K562 (cell line): ENCODE data around the gene TMCC2. TPM values are rescaled to one million over a fixed set of nuclear protein-coding genes. Genes with fewer than 3 reads are reported as not detected.
A peak's percentile ranks its signal among the peaks of the same experiment; 100 is the strongest.

Experiments
- CHD1 ChIP-seq: fragments of 200-600 bp; sonication (generic); IDR thresholded peaks from one replicate; pipeline ENCODE4 v1.6.1; 2012; ENCODE audit warnings: mild to moderate bottlenecking, moderate library complexity, low read length, inconsistent platforms
- CHD4 ChIP-seq: fragments of 200-600 bp; sonication (generic); IDR thresholded peaks from 3 replicates; pipeline ENCODE4 v1.6.1; 2012; ENCODE audit warnings: low read depth, mild to moderate bottlenecking, mixed read lengths, low read length, inconsistent platforms; ENCODE audit not compliant: insufficient read depth, insufficient replicate concordance, poor library complexity, severe bottlenecking
- DLX4 ChIP-seq: fragments of 250-450 bp; sonication (Bioruptor Pico); IDR thresholded peaks from 2 replicates; pipeline ENCODE4 v1.6.1; 2021; ENCODE audit warnings: mild to moderate bottlenecking
- IRF9 ChIP-seq: fragments of 450-650 bp; IDR thresholded peaks from 2 replicates; pipeline ENCODE4 v1.6.1; 2016; ENCODE audit warnings: missing biosample characterization, missing genetic modification characterization
- KDM1A ChIP-seq, 2 experiments: fragments of 450-650 bp; IDR thresholded peaks; 2 replicates each; pipeline ENCODE4 v1.6.1; 2016; ENCODE audit warnings: mild to moderate bottlenecking in 2 of 2
- KDM2B ChIP-seq: fragments of 250-450 bp; sonication (Bioruptor Pico); IDR thresholded peaks from 2 replicates; pipeline ENCODE4 v1.8.0; 2021; ENCODE audit warnings: mild to moderate bottlenecking, moderate library complexity
- MEIS2 ChIP-seq: fragments of 450-650 bp; IDR thresholded peaks from 2 replicates; pipeline ENCODE4 v1.6.1; 2014; ENCODE audit warnings: mild to moderate bottlenecking; ENCODE audit not compliant: partially characterized antibody
- NR2C1 ChIP-seq, 2 experiments: fragments of 450-650 bp; IDR thresholded peaks; 2 replicates each; pipeline ENCODE4 v1.6.1; 2017; ENCODE audit warnings: mild to moderate bottlenecking in 2 of 2, antibody characterized with exemption in 1 of 2, inconsistent platforms in 1 of 2, missing compliant biosample characterization in 1 of 2, missing genetic modification characterization in 1 of 2
- SETDB1 ChIP-seq: IDR thresholded peaks from one replicate; pipeline ENCODE4 v1.6.1; 2012; ENCODE audit warnings: low read length, control low read depth, inconsistent platforms
- SMC3 ChIP-seq: conservative IDR thresholded peaks from 2 replicates; pipeline ENCODE4 v1.6.1; 2011; ENCODE audit warnings: low read depth, low read length, improper control_type of control experiment; ENCODE audit not compliant: insufficient read depth
- SNRNP70 ChIP-seq: fragments of 200-400 bp; formaldehyde crosslinking; optimal IDR thresholded peaks from 2 replicates; pipeline ENCODE3; 2017; ENCODE audit warnings: low read depth, low read length
- WHSC1 ChIP-seq: IDR thresholded peaks from one replicate; pipeline ENCODE4 v1.6.1; 2012; ENCODE audit warnings: low read length, control low read depth, inconsistent platforms
- ZBTB1 ChIP-seq: sonication (generic); formaldehyde crosslinking; IDR thresholded peaks from 2 replicates; pipeline ENCODE4 v1.8.1; 2023; ENCODE audit warnings: missing genetic modification reagents, low read depth, mild to moderate bottlenecking, borderline replicate concordance
- ZNF311 ChIP-seq: fragments of 250-450 bp; sonication (Bioruptor Pico); IDR thresholded peaks from 2 replicates; pipeline ENCODE4 v1.4.0; 2020; ENCODE audit warnings: mild to moderate bottlenecking, moderate library complexity
- ZNF785 ChIP-seq: fragments of 250-450 bp; sonication (Bioruptor Pico); IDR thresholded peaks from 2 replicates; pipeline ENCODE4 v1.4.0; 2020; ENCODE audit warnings: mild to moderate bottlenecking
- polyA plus RNA-seq, 8 experiments: library from polyadenylated mRNA; depleted of rRNA in 4 of 8; stranded (reverse) in 5 of 8; unstranded in 3 of 8; fragments of >200 nt; fragmentation: Nextera tagmentation in 2 of 8; fragmentation: Illumina TruSeq in 1 of 8; extraction: Ambion mirVana in 2 of 8; extraction: Trizol in 1 of 8; gene quantifications; 2 replicates each; pipeline versions ENCODE4 v1.2.1 to v1.2.3, GENCODE V29; 2011 to 2014; ENCODE audit warnings: inconsistent platforms in 1 of 8, missing spikeins in 1 of 8
- total RNA-seq, 7 experiments: library from RNA; depleted of rRNA in 6 of 7; stranded (reverse); fragments of >200 nt in 6 of 7; fragmentation: Illumina TruSeq in 2 of 7; extraction: Trizol in 2 of 7; gene quantifications; 2 replicates each; pipeline versions ENCODE4 v1.2.1 to v1.2.3, GENCODE V29; 2011 to 2021; ENCODE audit warnings: low replicate concordance in 1 of 7
- TF ChIP-seq, protein P1 (sequence below), 2 experiments: fragments of 450-650 bp in 1 of 2; sonication (generic) in 1 of 2; formaldehyde crosslinking in 1 of 2; IDR thresholded peaks; 2 replicates each; pipeline versions ENCODE4 v1.7.1 to v1.9.0; 2016 to 2022; ENCODE audit warnings: inconsistent platforms in 1 of 2, mild to moderate bottlenecking in 1 of 2, missing genetic modification reagents in 1 of 2

The TMCC2 gene
- total and polyA plus RNA-seq, 9 of the 15 experiments (the other 6 are each of a cell fraction or from before 2014, with no cell fraction given), result 0.06 to 1.8 (median 0.98) TPM

DNA sequence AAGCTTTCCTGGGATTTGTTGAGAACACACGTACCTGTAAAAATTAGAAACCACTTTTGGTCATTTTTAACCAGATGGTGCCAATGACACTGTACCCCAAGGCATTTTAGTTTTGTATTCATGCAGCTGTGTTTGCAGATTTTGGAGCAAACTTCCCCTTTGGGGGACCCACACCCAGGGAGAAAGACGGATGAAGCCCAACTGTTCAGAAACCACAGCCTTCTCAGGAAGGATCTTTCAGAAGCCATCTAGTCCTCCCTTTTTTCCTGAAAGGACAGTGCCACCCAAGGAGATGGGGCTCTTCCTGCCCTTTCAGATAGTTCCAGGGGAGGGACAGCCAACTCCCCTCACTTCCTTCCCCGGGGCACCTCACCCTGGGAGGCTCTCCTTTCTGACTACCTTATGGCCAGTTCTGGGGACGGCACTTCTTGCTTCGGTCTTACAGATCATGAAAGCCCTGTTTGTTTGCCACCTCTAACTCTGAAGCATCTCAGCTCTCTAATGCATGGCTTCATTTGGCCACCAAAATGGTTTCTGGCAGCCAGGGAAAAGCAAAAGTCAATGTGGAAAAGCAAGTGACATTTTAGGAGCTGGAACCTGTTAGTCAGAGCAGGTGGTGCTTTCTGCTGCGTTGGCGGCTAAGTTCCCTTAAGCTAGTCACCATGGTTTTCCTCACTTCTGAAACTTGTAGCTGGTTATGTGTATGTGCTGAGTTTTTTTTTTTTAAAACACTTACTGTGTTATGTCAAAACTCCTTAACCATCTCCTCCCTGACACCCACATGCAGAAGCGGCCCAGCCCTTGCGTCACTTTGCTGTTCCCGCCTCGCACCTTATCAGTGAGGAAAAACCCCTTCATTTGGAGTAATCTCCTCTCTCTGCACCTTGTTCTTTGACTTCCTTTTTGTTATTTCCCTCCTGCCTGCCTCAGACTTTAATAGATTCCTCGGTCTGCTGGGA lies 10.1 kb downstream of the TMCC2 start (continued):
- TF ChIP-seq SNRNP70 (no peak), DLX4 (CRISPR knock-in tag) (no peak), NR2C1 (IDR thresholded peaks at IDR 0.05) (no peak), NR2C1 (tag; IDR thresholded peaks at IDR 0.05) (no peak), ZNF311 (CRISPR knock-in tag) (no peak), WHSC1 (no peak), SETDB1 (no peak), CHD1 (no peak), IRF9 (tag) (no peak), MEIS2 (peak; percentile 57), KDM1A (IDR thresholded peaks at IDR 0.05) (0 out of 4 replicates have a peak, but pooled peaks of 1 of the 2 experiments have one; percentile 11), KDM2B (no peak), ZBTB1 (CRISPR knock-in tag) (no peak), SMC3 (no peak), ZNF785 (CRISPR knock-in tag) (no peak), CHD4 (no peak)
- TF ChIP-seq, protein P1, sequence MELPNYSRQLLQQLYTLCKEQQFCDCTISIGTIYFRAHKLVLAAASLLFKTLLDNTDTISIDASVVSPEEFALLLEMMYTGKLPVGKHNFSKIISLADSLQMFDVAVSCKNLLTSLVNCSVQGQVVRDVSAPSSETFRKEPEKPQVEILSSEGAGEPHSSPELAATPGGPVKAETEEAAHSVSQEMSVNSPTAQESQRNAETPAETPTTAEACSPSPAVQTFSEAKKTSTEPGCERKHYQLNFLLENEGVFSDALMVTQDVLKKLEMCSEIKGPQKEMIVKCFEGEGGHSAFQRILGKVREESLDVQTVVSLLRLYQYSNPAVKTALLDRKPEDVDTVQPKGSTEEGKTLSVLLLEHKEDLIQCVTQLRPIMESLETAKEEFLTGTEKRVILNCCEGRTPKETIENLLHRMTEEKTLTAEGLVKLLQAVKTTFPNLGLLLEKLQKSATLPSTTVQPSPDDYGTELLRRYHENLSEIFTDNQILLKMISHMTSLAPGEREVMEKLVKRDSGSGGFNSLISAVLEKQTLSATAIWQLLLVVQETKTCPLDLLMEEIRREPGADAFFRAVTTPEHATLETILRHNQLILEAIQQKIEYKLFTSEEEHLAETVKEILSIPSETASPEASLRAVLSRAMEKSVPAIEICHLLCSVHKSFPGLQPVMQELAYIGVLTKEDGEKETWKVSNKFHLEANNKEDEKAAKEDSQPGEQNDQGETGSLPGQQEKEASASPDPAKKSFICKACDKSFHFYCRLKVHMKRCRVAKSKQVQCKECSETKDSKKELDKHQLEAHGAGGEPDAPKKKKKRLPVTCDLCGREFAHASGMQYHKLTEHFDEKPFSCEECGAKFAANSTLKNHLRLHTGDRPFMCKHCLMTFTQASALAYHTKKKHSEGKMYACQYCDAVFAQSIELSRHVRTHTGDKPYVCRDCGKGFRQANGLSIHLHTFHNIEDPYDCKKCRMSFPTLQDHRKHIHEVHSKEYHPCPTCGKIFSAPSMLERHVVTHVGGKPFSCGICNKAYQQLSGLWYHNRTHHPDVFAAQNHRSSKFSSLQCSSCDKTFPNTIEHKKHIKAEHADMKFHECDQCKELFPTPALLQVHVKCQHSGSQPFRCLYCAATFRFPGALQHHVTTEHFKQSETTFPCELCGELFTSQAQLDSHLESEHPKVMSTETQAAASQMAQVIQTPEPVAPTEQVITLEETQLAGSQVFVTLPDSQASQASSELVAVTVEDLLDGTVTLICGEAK (IDR thresholded peaks at IDR 0.05), result 0 out of 2 replicates have a peak, but pooled peaks have one; percentile 15
- TF ChIP-seq, protein P1 (CRISPR knock-in tag; IDR thresholded peaks at IDR 0.05), result no peak
